CD14-positive monocyte (primary cell): ENCODE data around the gene SLC2A1. TPM values are rescaled to one million over a fixed set of nuclear protein-coding genes. Genes with fewer than 3 reads are reported as not detected.

Experiments
- DNase-seq, 3 donors: peaks; one replicate each; pipeline ENCODE4 v3.0.0-alpha.2; 2011 to 2022
- H2AFZ ChIP-seq: 2 replicates; pipeline ENCODE4 v1.6.0; 2012; ENCODE audit warnings: mild to moderate bottlenecking, low read depth, low read length, inconsistent platforms; ENCODE audit not compliant: insufficient read depth, poor library complexity, severe bottlenecking
- H3K27ac ChIP-seq, 2 donors: 1 replicate in 1 of 2; 2 replicates in 1 of 2; pipeline ENCODE4 v1.5.1; 2012 to 2013; ENCODE audit warnings: low read length in 2 of 2, control low read depth in 1 of 2, inconsistent platforms in 1 of 2, low read depth in 1 of 2, mild to moderate bottlenecking in 1 of 2
- H3K27me3 ChIP-seq, 2 donors: one replicate each; pipeline versions ENCODE4 v1.6.0 to v1.6.1; 2011 to 2013; ENCODE audit warnings: low read length in 2 of 2; ENCODE audit not compliant: control insufficient read depth in 2 of 2, insufficient read depth in 2 of 2
- H3K36me3 ChIP-seq, 2 donors: replicated peaks in 1 of 2; 1 replicate in 1 of 2; 2 replicates in 1 of 2; pipeline versions ENCODE4 v1.5.1 to v1.6.1; 2012 to 2013; ENCODE audit warnings: low read length in 2 of 2, control low read depth in 1 of 2, inconsistent platforms in 1 of 2, mild to moderate bottlenecking in 1 of 2; ENCODE audit not compliant: insufficient read depth in 2 of 2, control insufficient read depth in 1 of 2
- H3K4me1 ChIP-seq, 2 donors: 1 replicate in 1 of 2; 2 replicates in 1 of 2; pipeline versions ENCODE4 v1.5.1 to v1.6.1; 2012 to 2013; ENCODE audit warnings: low read length in 2 of 2, control low read depth in 1 of 2, inconsistent platforms in 1 of 2, mild to moderate bottlenecking in 1 of 2, moderate library complexity in 1 of 2; ENCODE audit not compliant: insufficient read depth in 2 of 2, control insufficient read depth in 1 of 2
- H3K4me2 ChIP-seq: replicated peaks from 2 replicates; pipeline ENCODE3; 2012; ENCODE audit warnings: low read length, moderate library complexity, mild to moderate bottlenecking; ENCODE audit not compliant: poor library complexity, severe bottlenecking; ENCODE audit errors: extremely low read depth
- H3K4me3 ChIP-seq, 3 experiments: fragments of 200-600 bp in 1 of 3; sonication (generic) in 1 of 3; replicated peaks in 1 of 3; 1 replicate in 2 of 3; 2 replicates in 1 of 3; pipeline ENCODE4 v1.5.1; 2011 to 2013; ENCODE audit warnings: low read length in 3 of 3, mild to moderate bottlenecking in 3 of 3, control low read depth in 2 of 3, low read depth in 2 of 3, inconsistent platforms in 1 of 3, moderate library complexity in 1 of 3
- H3K79me2 ChIP-seq: 2 replicates; pipeline ENCODE4 v1.6.0; 2012; ENCODE audit warnings: mild to moderate bottlenecking, control low read depth, inconsistent platforms, low read length, moderate library complexity; ENCODE audit not compliant: insufficient read depth
- H3K9ac ChIP-seq: 2 replicates; pipeline ENCODE4 v1.6.0; 2017; ENCODE audit warnings: low read length, mild to moderate bottlenecking; ENCODE audit not compliant: insufficient read depth, poor library complexity, severe bottlenecking
- H3K9me3 ChIP-seq, 2 donors: replicated peaks in 1 of 2; 1 replicate in 1 of 2; 2 replicates in 1 of 2; pipeline versions ENCODE4 v1.5.1 to v1.6.1; 2012 to 2013; ENCODE audit warnings: low read length in 2 of 2, control low read depth in 1 of 2; ENCODE audit not compliant: control insufficient read depth in 1 of 2, insufficient read depth in 1 of 2
- H4K20me1 ChIP-seq: 2 replicates; pipeline ENCODE4 v1.6.0; 2012; ENCODE audit warnings: mild to moderate bottlenecking, low read length, control low read depth, moderate library complexity; ENCODE audit not compliant: insufficient read depth
- H3K27ac Mint-ChIP-seq, 7 donors: one replicate each; pipeline ENCODE4 v1.8.0; 2020; ENCODE audit warnings: mild to moderate bottlenecking in 7 of 7, mixed read lengths in 7 of 7, moderate library complexity in 6 of 7, inconsistent platforms in 2 of 7
- H3K27me3 Mint-ChIP-seq, 3 donors: one replicate each; pipeline ENCODE4 v1.8.0; 2021 to 2022; ENCODE audit warnings: low read depth in 3 of 3, mild to moderate bottlenecking in 3 of 3, mixed read lengths in 3 of 3, moderate library complexity in 3 of 3, inconsistent platforms in 1 of 3
- H3K36me3 Mint-ChIP-seq, 2 donors: one replicate each; pipeline ENCODE4 v1.8.0; 2020; ENCODE audit warnings: mixed read lengths in 2 of 2, inconsistent platforms in 1 of 2, mild to moderate bottlenecking in 1 of 2
- H3K4me1 Mint-ChIP-seq: one replicate; pipeline ENCODE4 v1.8.0; 2020; ENCODE audit warnings: mild to moderate bottlenecking, mixed read lengths
- H3K4me3 Mint-ChIP-seq, 2 donors: one replicate each; pipeline ENCODE4 v1.8.0; 2020; ENCODE audit warnings: mild to moderate bottlenecking in 2 of 2, mixed read lengths in 2 of 2, moderate library complexity in 1 of 2
- H3K9me3 Mint-ChIP-seq, 7 donors: one replicate each; pipeline ENCODE4 v1.8.0; 2020 to 2022; ENCODE audit warnings: mixed read lengths in 7 of 7, mild to moderate bottlenecking in 6 of 7, moderate library complexity in 6 of 7, inconsistent platforms in 2 of 7
- WGBS: methylation state at CpG from one replicate; pipeline ENCODE4 v1.1.5; 2013; ENCODE audit warnings: missing lambda C conversion rate; ENCODE audit not compliant: insufficient coverage; 5-methylcytosine and 5-hydroxymethylcytosine counted together
- intact Hi-C, 2 donors: fragments of 100-400 bp; cut with micrococcal nuclease; formaldehyde crosslinking; loops; one replicate each; pipeline versions ENCODE4 v1.15.0 to v1.15.1; 2023
- polyA plus RNA-seq, 3 donors: library from polyadenylated mRNA; depleted of rRNA in 1 of 3; unstranded in 2 of 3; stranded (reverse) in 1 of 3; fragments of 300-500 nt in 2 of 3; fragments of >200 nt in 1 of 3; fragmentation: Illumina TruSeq in 2 of 3; gene quantifications; 1 replicate in 2 of 3; 2 replicates in 1 of 3; pipeline ENCODE4 v1.2.3, GENCODE V29; 2012 to 2021
- TF ChIP-seq, protein P1 (sequence below): fragments of 200-600 bp; IDR thresholded peaks from one replicate; pipeline ENCODE4 v1.8.0; 2022; ENCODE audit warnings: antibody characterized with exemption, mild to moderate bottlenecking

Gene SLC2A1
- polyA plus RNA-seq, 3 donors = 0.56 to 5.0 (median 0.71) TPM

DNA sequence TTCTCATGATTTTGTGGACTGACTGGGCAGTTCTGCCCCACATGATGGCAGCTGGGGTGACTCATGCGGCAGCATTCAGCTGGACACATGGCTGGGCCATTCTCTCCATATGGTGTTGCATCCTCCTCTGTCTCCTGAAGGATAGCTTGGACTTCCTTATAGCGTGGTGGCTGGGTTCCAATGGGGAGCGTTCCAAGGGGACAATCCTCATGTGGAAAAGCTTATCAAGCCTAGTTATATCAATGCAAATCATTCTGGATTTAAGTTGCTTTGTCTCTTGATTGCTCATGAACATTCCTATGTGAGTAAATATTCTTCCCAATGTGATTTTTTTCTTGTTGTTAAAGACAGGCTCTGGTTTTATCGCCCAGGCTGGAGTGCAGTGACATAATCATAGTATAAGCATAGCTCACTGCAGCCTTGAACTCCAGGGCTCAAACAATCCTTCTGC, 13.2 kb upstream of the SLC2A1 start:
- Histone ChIP-seq H3K9me3 (no peaks in the 10 kb centered on the region), H3K4me2 (no peak overlapping the region), H3K27ac (no peak overlapping the region), H3K79me2 (no peaks in the 10 kb centered on the region), H4K20me1 (no peaks in the 10 kb centered on the region), H3K9ac (no peak overlapping the region), H2AFZ (no peak overlapping the region), H3K27me3 (no peaks in the 10 kb centered on the region), H3K4me3 (no peak overlapping the region), H3K4me1 (no peaks in the 10 kb centered on the region), H3K36me3 (no peaks in the 10 kb centered on the region)
- DNase-seq = no peak
- Mint-ChIP-seq H3K36me3 (no peaks in the 10 kb centered on the region), H3K4me3 (no peak overlapping the region), H3K4me1 (peaks cover 4% of the 10 kb centered on the region), H3K9me3 (no peaks in the 10 kb centered on the region), H3K27ac (no peak overlapping the region), H3K27me3 (peaks cover 2 to 8% (median 4%) of the 10 kb centered on the region in 3 donors)
- TF ChIP-seq, protein P1, sequence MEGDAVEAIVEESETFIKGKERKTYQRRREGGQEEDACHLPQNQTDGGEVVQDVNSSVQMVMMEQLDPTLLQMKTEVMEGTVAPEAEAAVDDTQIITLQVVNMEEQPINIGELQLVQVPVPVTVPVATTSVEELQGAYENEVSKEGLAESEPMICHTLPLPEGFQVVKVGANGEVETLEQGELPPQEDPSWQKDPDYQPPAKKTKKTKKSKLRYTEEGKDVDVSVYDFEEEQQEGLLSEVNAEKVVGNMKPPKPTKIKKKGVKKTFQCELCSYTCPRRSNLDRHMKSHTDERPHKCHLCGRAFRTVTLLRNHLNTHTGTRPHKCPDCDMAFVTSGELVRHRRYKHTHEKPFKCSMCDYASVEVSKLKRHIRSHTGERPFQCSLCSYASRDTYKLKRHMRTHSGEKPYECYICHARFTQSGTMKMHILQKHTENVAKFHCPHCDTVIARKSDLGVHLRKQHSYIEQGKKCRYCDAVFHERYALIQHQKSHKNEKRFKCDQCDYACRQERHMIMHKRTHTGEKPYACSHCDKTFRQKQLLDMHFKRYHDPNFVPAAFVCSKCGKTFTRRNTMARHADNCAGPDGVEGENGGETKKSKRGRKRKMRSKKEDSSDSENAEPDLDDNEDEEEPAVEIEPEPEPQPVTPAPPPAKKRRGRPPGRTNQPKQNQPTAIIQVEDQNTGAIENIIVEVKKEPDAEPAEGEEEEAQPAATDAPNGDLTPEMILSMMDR = no peak
- WGBS = 100% methylated on average over 2 of the region's 4 CpGs
- intact Hi-C loops = no loop called here

- H3K9me3 ChIP-seq = no peaks in the 10 kb centered on the region
- H3K79me2 ChIP-seq = no peaks in the 10 kb centered on the region
- H3K27me3 ChIP-seq = no peaks in the 10 kb centered on the region
- no peak overlapping the region for H3K9ac ChIP-seq
- TF ChIP-seq, protein P1 = no peak
- WGBS = 100% methylated on average over 3 of the region's 4 CpGs
- Mint-ChIP-seq H3K36me3 (no peaks in the 10 kb centered on the region), H3K27ac (no peak overlapping the region), H3K27me3 (peaks cover 2 to 8% (median 7%) of the 10 kb centered on the region in 3 donors), H3K4me3 (no peak overlapping the region), H3K9me3 (no peaks in the 10 kb centered on the region), H3K4me1 (peaks cover 4% of the 10 kb centered on the region)
- H3K27ac ChIP-seq = no peak overlapping the region
- H3K4me2 ChIP-seq = no peak overlapping the region
- H3K4me3 ChIP-seq = no peak overlapping the region
- H4K20me1 ChIP-seq = no peaks in the 10 kb centered on the region
- no peak overlapping the region for H2AFZ ChIP-seq
- no peaks in the 10 kb centered on the region for H3K4me1 ChIP-seq
- DNase-seq = no peak
- intact Hi-C loops = no loop called here
- H3K36me3 ChIP-seq = no peaks in the 10 kb centered on the region
Observed at GRCh38 chr1:42970143-42970542, 11.5 kb upstream of the SLC2A1 start.
